H9 (cell line): ENCODE measurements around the gene GGT1. TPM values are rescaled to one million over a fixed set of nuclear protein-coding genes. Genes with fewer than 3 reads are reported as not detected.
"Not testable (repeated sequence)": the region's sequence is repeated elsewhere in the genome, so short reads cannot be mapped to it uniquely, and the experiment has no call there.

Source experiments
- DNase-seq: peaks from one replicate; pipeline ENCODE4 v3.0.0-alpha.2; 2017
- H2AFZ ChIP-seq: one replicate; pipeline ENCODE4 v1.6.1; 2013; ENCODE audit warnings: mild to moderate bottlenecking, low read length, control low read depth, moderate library complexity
- H2AK5ac ChIP-seq: 2 replicates; pipeline ENCODE4 v1.6.1; 2013; ENCODE audit warnings: low read length, control low read depth, mixed read lengths; ENCODE audit not compliant: insufficient read length
- H2BK120ac ChIP-seq: one replicate; pipeline ENCODE4 v1.6.1; 2013; ENCODE audit warnings: low read depth, mild to moderate bottlenecking, low read length, control low read depth, inconsistent platforms; ENCODE audit not compliant: poor library complexity, severe bottlenecking
- H2BK12ac ChIP-seq: 2 replicates; pipeline ENCODE4 v1.6.1; 2013; ENCODE audit warnings: low read length, control low read depth, mixed read lengths, low read depth; ENCODE audit not compliant: insufficient read length
- H2BK15ac ChIP-seq: 2 replicates; pipeline ENCODE4 v1.6.1; 2013; ENCODE audit warnings: low read depth, low read length, control low read depth
- H2BK20ac ChIP-seq: one replicate; pipeline ENCODE4 v1.6.1; 2013; ENCODE audit warnings: low read depth, mild to moderate bottlenecking, low read length, control low read depth, inconsistent platforms; ENCODE audit not compliant: poor library complexity, severe bottlenecking
- H2BK5ac ChIP-seq: 2 replicates; pipeline ENCODE4 v1.6.1; 2013; ENCODE audit warnings: low read length, control low read depth, mixed read lengths; ENCODE audit not compliant: insufficient read length
- H3K14ac ChIP-seq: 2 replicates; pipeline ENCODE4 v1.6.1; 2013; ENCODE audit warnings: low read length, control low read depth; ENCODE audit not compliant: insufficient read depth
- H3K18ac ChIP-seq: 2 replicates; pipeline ENCODE4 v1.6.1; 2013; ENCODE audit warnings: low read depth, mild to moderate bottlenecking, mixed read lengths, low read length, control low read depth; ENCODE audit not compliant: insufficient read length
- H3K23ac ChIP-seq: 2 replicates; pipeline ENCODE4 v1.6.1; 2013; ENCODE audit warnings: low read length, control low read depth, mixed read lengths, low read depth; ENCODE audit not compliant: insufficient read length
- H3K23me2 ChIP-seq: 2 replicates; pipeline ENCODE4 v1.6.1; 2013; ENCODE audit warnings: low read depth, mild to moderate bottlenecking, mixed read lengths, low read length, control low read depth; ENCODE audit not compliant: insufficient read length, poor library complexity, severe bottlenecking
- H3K27ac ChIP-seq: 2 replicates; pipeline ENCODE4 v1.5.1; 2013; ENCODE audit warnings: low read length, control low read depth, mixed read lengths, low read depth; ENCODE audit not compliant: insufficient read length
- H3K27me3 ChIP-seq: 2 replicates; pipeline ENCODE4 v1.6.1; 2013; ENCODE audit warnings: low read length, control low read depth, inconsistent platforms; ENCODE audit not compliant: insufficient read depth
- H3K4ac ChIP-seq: 2 replicates; pipeline ENCODE4 v1.6.1; 2013; ENCODE audit warnings: low read depth, mild to moderate bottlenecking, control low read depth, inconsistent platforms, low read length, moderate library complexity
- H3K4me1 ChIP-seq: 2 replicates; pipeline ENCODE4 v1.6.1; 2013; ENCODE audit warnings: low read length, control low read depth, inconsistent platforms; ENCODE audit not compliant: insufficient read depth
- H3K4me2 ChIP-seq: 2 replicates; pipeline ENCODE4 v1.6.1; 2013; ENCODE audit warnings: low read length, control low read depth, mixed read lengths; ENCODE audit not compliant: insufficient read length, insufficient read depth
- H3K56ac ChIP-seq: 2 replicates; pipeline ENCODE4 v1.6.1; 2013; ENCODE audit warnings: low read depth, mild to moderate bottlenecking, mixed read lengths, low read length, control low read depth; ENCODE audit not compliant: insufficient read length
- H3K79me1 ChIP-seq: 2 replicates; pipeline ENCODE4 v1.6.1; 2013; ENCODE audit warnings: low read depth, mild to moderate bottlenecking, moderate library complexity, low read length, control low read depth, inconsistent platforms; ENCODE audit not compliant: insufficient read depth, poor library complexity, severe bottlenecking
- H3K79me2 ChIP-seq: 2 replicates; pipeline ENCODE4 v1.6.1; 2013; ENCODE audit warnings: low read length, control low read depth, inconsistent platforms; ENCODE audit not compliant: insufficient read depth
- H3K9ac ChIP-seq: 2 replicates; pipeline ENCODE4 v1.6.1; 2013; ENCODE audit warnings: low read length, control low read depth, mixed read lengths; ENCODE audit not compliant: insufficient read length; ENCODE audit errors: extremely low read depth
- H3K9me3 ChIP-seq: one replicate; pipeline ENCODE4 v1.6.1; 2013; ENCODE audit warnings: low read depth, low read length, inconsistent platforms; ENCODE audit not compliant: control insufficient read depth
- H3T11ph ChIP-seq: one replicate; pipeline ENCODE4 v1.6.1; 2013; ENCODE audit warnings: mild to moderate bottlenecking, low read length, control low read depth, inconsistent platforms
- H4K20me1 ChIP-seq: one replicate; pipeline ENCODE4 v1.6.1; 2013; ENCODE audit not compliant: control insufficient read depth, insufficient read length, insufficient read depth
- H4K5ac ChIP-seq: 2 replicates; pipeline ENCODE4 v1.6.1; 2013; ENCODE audit warnings: low read depth, mild to moderate bottlenecking, mixed read lengths, low read length, control low read depth; ENCODE audit not compliant: insufficient read length
- H4K8ac ChIP-seq: replicated peaks from 2 replicates; pipeline ENCODE4 v1.6.1; 2013; ENCODE audit warnings: low read length, control low read depth, mixed read lengths, low read depth; ENCODE audit not compliant: insufficient read length
- H4K91ac ChIP-seq: 2 replicates; pipeline ENCODE4 v1.6.1; 2013; ENCODE audit warnings: low read depth, mild to moderate bottlenecking, moderate library complexity, mixed read lengths, low read length, control low read depth; ENCODE audit not compliant: insufficient read length
- H3K27ac Mint-ChIP-seq, 3 experiments: 2 replicates in 2 of 3; 3 replicates in 1 of 3; pipeline ENCODE4 v1.8.0; 2020 to 2021; ENCODE audit warnings: mixed read lengths in 3 of 3, mild to moderate bottlenecking in 1 of 3, moderate library complexity in 1 of 3
- H3K27me3 Mint-ChIP-seq: 2 replicates; pipeline ENCODE4 v1.8.0; 2021; ENCODE audit warnings: low read depth, mild to moderate bottlenecking, moderate library complexity, mixed read lengths
- H3K36me3 Mint-ChIP-seq, 3 experiments: 2 replicates in 2 of 3; 3 replicates in 1 of 3; pipeline ENCODE4 v1.8.0; 2020 to 2021; ENCODE audit warnings: low read depth in 3 of 3, mixed read lengths in 3 of 3; ENCODE audit not compliant: insufficient read depth in 1 of 3
- H3K4me1 Mint-ChIP-seq, 2 experiments: 2 replicates each; pipeline ENCODE4 v1.8.0; 2020; ENCODE audit warnings: mixed read lengths in 2 of 2
- H3K4me3 Mint-ChIP-seq, 2 experiments: 2 replicates in 1 of 2; 3 replicates in 1 of 2; pipeline ENCODE4 v1.8.0; 2020 to 2021; ENCODE audit warnings: mild to moderate bottlenecking in 2 of 2, mixed read lengths in 2 of 2, moderate library complexity in 1 of 2
- H3K9me3 Mint-ChIP-seq, 2 experiments: 2 replicates in 1 of 2; 3 replicates in 1 of 2; pipeline ENCODE4 v1.8.0; 2020; ENCODE audit warnings: mild to moderate bottlenecking in 2 of 2, mixed read lengths in 2 of 2, moderate library complexity in 1 of 2
- WGBS: extraction: QIAGEN DNeasy Blood & Tissue Kit; methylation state at CpG from one replicate; pipeline ENCODE4 v1.1.7; 2013; ENCODE audit warnings: missing lambda C conversion rate, low lambda C conversion rate, mixed read lengths; ENCODE audit not compliant: insufficient read length; ENCODE audit errors: extremely low coverage; 5-methylcytosine and 5-hydroxymethylcytosine counted together
- total RNA-seq: library from RNA; stranded (reverse); gene quantifications from 2 replicates; pipeline ENCODE4 v1.2.1, GENCODE V29; 2021

The GGT1 gene
- total RNA-seq, 1 experiment from 2014 or later: 20.5 TPM

- not testable (repeated sequence) for H3K27me3 Mint-ChIP-seq, H3K79me1 ChIP-seq, DNase-seq, H3K18ac ChIP-seq, H2AFZ ChIP-seq, H3K9me3 Mint-ChIP-seq, H2BK15ac ChIP-seq, H2AK5ac ChIP-seq, H2BK5ac ChIP-seq, H3K14ac ChIP-seq, H3K27me3 ChIP-seq, H3K36me3 Mint-ChIP-seq, H3K9ac ChIP-seq, H3K27ac ChIP-seq, H3K4me3 Mint-ChIP-seq, H4K5ac ChIP-seq, H3K27ac Mint-ChIP-seq, H4K8ac ChIP-seq, H3K56ac ChIP-seq, H3K4ac ChIP-seq, H2BK20ac ChIP-seq, H3K4me1 Mint-ChIP-seq, H3K79me2 ChIP-seq, H4K91ac ChIP-seq, H3K4me2 ChIP-seq, H2BK12ac ChIP-seq, H3K23me2 ChIP-seq, H3K9me3 ChIP-seq, H3T11ph ChIP-seq, H2BK120ac ChIP-seq, H3K4me1 ChIP-seq, H3K23ac ChIP-seq, H4K20me1 ChIP-seq
- no CpG with 5 or more reads among the region's 21 CpGs for WGBS
Measured at GRCh38 chr22:24645408-24646399, 42.7 kb downstream of the GGT1 start.

- no CpG with 5 or more reads among the region's 19 CpGs for WGBS
- not testable (repeated sequence) for H3K23me2 ChIP-seq
Measured at GRCh38 chr22:24646756-24647155, 43.8 kb downstream of the GGT1 start.

More at GRCh38 chr22:24646756-24647155, 43.8 kb downstream of the GGT1 start:
- not testable (repeated sequence) for DNase-seq, H3K9me3 Mint-ChIP-seq, H3T11ph ChIP-seq, H2AFZ ChIP-seq, H3K9ac ChIP-seq, H3K9me3 ChIP-seq, H3K23ac ChIP-seq, H3K18ac ChIP-seq, H3K79me1 ChIP-seq, H4K20me1 ChIP-seq, H3K36me3 Mint-ChIP-seq, H3K4me2 ChIP-seq, H3K4me3 Mint-ChIP-seq, H3K4ac ChIP-seq, H4K5ac ChIP-seq, H2BK120ac ChIP-seq, H3K27me3 Mint-ChIP-seq, H2BK20ac ChIP-seq, H3K79me2 ChIP-seq, H4K91ac ChIP-seq, H3K27ac ChIP-seq, H3K14ac ChIP-seq, H3K27ac Mint-ChIP-seq, H3K4me1 Mint-ChIP-seq, H4K8ac ChIP-seq, H2BK12ac ChIP-seq, H3K27me3 ChIP-seq, H2BK15ac ChIP-seq, H3K56ac ChIP-seq, H2AK5ac ChIP-seq, H3K4me1 ChIP-seq, H2BK5ac ChIP-seq
